CD4-positive, alpha-beta T cell (primary cell): ENCODE data around the gene VN1R2. TPM values are rescaled to one million over a fixed set of nuclear protein-coding genes. Genes with fewer than 3 reads are reported as not detected.
"Not testable (repeated sequence)": the region's sequence is repeated elsewhere in the genome, so short reads cannot be mapped to it uniquely, and the experiment has no call there.

Experiments
- ATAC-seq: fragments of 200-7000 bp; cut with Tn5 transposase; one replicate; pipeline ENCODE4 v1.10.0; 2022; ENCODE audit warnings: mild to moderate bottlenecking; ENCODE audit not compliant: poor library complexity
- CTCF ChIA-PET: fragments of 350-600 bp; sonication (Branson Sonifier 250); formaldehyde crosslinking; loops from one replicate; lab custom pipeline; 2021; ENCODE audit warnings: antibody characterized with exemption, inconsistent platforms; lab: Charles Lee
- POLR2A ChIA-PET: fragments of 350-600 bp; sonication (Branson Sonifier 250); formaldehyde crosslinking; loops from one replicate; lab custom pipeline; 2021; ENCODE audit warnings: antibody characterized with exemption, inconsistent platforms; lab: Charles Lee
- DNase-seq, 14 experiments: peaks; one replicate each; pipeline ENCODE4 v3.0.0-alpha.2; 2013 to 2020; ENCODE audit warnings: mixed read lengths in 2 of 14
- H3K27ac ChIP-seq, 2 donors: one replicate each; pipeline versions ENCODE4 v1.5.1 to v1.7.0; 2013; ENCODE audit warnings: low read length in 2 of 2, low read depth in 1 of 2, mild to moderate bottlenecking in 1 of 2
- H3K27me3 ChIP-seq, 2 experiments: 1 replicate in 1 of 2; 2 replicates in 1 of 2; pipeline versions ENCODE4 v1.6.1 to v1.7.0; 2013; ENCODE audit warnings: low read length in 2 of 2, control low read depth in 1 of 2, mild to moderate bottlenecking in 1 of 2, moderate library complexity in 1 of 2; ENCODE audit not compliant: insufficient read depth in 2 of 2, control insufficient read depth in 1 of 2
- H3K36me3 ChIP-seq: one replicate; pipeline ENCODE4 v1.6.1; 2013; ENCODE audit warnings: low read length, control low read depth; ENCODE audit not compliant: insufficient read depth
- H3K4me1 ChIP-seq: one replicate; pipeline ENCODE4 v1.6.1; 2013; ENCODE audit warnings: low read length, control low read depth; ENCODE audit not compliant: insufficient read depth
- H3K4me3 ChIP-seq: one replicate; pipeline ENCODE4 v1.5.1; 2013; ENCODE audit warnings: mild to moderate bottlenecking, low read length, moderate library complexity
- H3K9me3 ChIP-seq, 2 experiments: 1 replicate in 1 of 2; 2 replicates in 1 of 2; pipeline versions ENCODE4 v1.6.1 to v1.7.0; 2013; ENCODE audit warnings: low read length in 2 of 2, mild to moderate bottlenecking in 2 of 2, control low read depth in 1 of 2, moderate library complexity in 1 of 2; ENCODE audit not compliant: control insufficient read depth in 1 of 2, insufficient read depth in 1 of 2
- H3K27ac Mint-ChIP-seq: one replicate; pipeline ENCODE4 v1.8.0; 2020; ENCODE audit warnings: mixed read lengths
- H3K27me3 Mint-ChIP-seq: one replicate; pipeline ENCODE4 v1.8.0; 2021; ENCODE audit warnings: mixed read lengths
- H3K36me3 Mint-ChIP-seq: one replicate; pipeline ENCODE4 v1.8.0; 2021; ENCODE audit warnings: low read depth, mixed read lengths
- H3K4me1 Mint-ChIP-seq: one replicate; pipeline ENCODE4 v1.8.0; 2021; ENCODE audit warnings: low read depth, mixed read lengths
- H3K4me3 Mint-ChIP-seq: one replicate; pipeline ENCODE4 v1.8.0; 2020; ENCODE audit warnings: mild to moderate bottlenecking, mixed read lengths
- H3K9me3 Mint-ChIP-seq: one replicate; pipeline ENCODE4 v1.8.0; 2020; ENCODE audit warnings: mixed read lengths
- intact Hi-C, 2 experiments: fragments of 100-400 bp; cut with DNase I in 1 of 2; cut with micrococcal nuclease in 1 of 2; formaldehyde crosslinking; loops; one replicate each; pipeline versions ENCODE4 v1.15.1 to v1.9.0; 2023 to 2025; cut with DNase I, micrococcal nuclease
- total RNA-seq, 174 experiments: library from RNA in 2 of 174; stranded (reverse) in 2 of 174; gene quantifications; one replicate each; pipeline ENCODE4 v1.2.3 and lab custom pipeline; 2021 to 2026
- TF ChIP-seq, protein P1 (sequence below): fragments of 200-600 bp; IDR thresholded peaks from one replicate; pipeline ENCODE4 v1.8.0; 2022; ENCODE audit warnings: antibody characterized with exemption, mild to moderate bottlenecking

Gene VN1R2
- total RNA-seq, 2 experiments from 2014 or later: not detected

DNA sequence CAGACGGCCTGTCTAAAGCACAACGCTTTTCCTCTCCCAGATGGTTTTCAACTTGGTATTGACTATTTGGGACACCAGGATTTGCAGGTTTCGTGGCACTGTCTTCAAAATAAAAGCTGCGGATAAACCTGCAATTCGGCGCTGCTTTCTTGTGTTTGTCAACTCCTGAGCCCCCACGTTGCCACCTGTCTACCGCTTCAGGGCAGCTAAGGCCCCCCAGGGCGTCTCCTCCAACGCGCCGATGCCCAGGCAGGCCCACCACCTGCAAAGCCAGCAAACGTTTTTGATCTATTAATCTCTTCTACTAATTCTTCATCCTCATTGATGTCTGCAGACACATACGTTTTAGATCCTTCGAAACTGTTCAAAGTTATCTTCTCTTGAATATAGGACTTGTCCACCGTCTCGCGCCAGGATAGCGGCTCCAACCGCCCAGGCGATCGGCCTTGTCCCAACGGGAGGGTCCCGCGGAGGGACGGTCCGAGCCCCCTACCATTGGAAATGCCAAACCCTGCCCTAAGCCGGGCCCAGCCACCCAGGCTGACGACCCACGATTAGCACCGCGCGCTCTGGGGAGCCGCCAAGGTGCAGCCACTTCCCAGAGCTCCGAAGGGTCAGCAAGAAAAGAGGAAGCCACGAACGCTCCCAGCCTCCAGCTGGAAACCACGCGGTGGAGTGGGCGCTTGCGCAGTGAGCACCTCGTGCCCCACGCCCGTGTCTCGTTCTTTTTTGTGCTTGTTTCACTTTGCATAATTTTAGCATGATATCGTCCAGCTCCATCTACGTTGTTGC is 32.9 kb downstream of the VN1R2 start:
- Mint-ChIP-seq H3K36me3 (peaks cover 9% of the 10 kb centered on the region), H3K9me3 (peaks cover 14% of the 10 kb centered on the region), H3K27ac (no peak overlapping the region), H3K4me1 (no peaks in the 10 kb centered on the region), H3K4me3 (no peak overlapping the region), H3K27me3 (no peaks in the 10 kb centered on the region)
- peaks cover 36 to 47% of the 10 kb centered on the region in 2 experiments for H3K9me3 ChIP-seq
- ChIA-PET POLR2A (no interaction called here), CTCF (no interaction called here)
- H3K36me3 ChIP-seq: no peaks in the 10 kb centered on the region
- TF ChIP-seq, protein P1, sequence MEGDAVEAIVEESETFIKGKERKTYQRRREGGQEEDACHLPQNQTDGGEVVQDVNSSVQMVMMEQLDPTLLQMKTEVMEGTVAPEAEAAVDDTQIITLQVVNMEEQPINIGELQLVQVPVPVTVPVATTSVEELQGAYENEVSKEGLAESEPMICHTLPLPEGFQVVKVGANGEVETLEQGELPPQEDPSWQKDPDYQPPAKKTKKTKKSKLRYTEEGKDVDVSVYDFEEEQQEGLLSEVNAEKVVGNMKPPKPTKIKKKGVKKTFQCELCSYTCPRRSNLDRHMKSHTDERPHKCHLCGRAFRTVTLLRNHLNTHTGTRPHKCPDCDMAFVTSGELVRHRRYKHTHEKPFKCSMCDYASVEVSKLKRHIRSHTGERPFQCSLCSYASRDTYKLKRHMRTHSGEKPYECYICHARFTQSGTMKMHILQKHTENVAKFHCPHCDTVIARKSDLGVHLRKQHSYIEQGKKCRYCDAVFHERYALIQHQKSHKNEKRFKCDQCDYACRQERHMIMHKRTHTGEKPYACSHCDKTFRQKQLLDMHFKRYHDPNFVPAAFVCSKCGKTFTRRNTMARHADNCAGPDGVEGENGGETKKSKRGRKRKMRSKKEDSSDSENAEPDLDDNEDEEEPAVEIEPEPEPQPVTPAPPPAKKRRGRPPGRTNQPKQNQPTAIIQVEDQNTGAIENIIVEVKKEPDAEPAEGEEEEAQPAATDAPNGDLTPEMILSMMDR: no peak
- H3K27ac ChIP-seq: no peak overlapping the region
- H3K4me1 ChIP-seq: no peaks in the 10 kb centered on the region
- no peaks in the 10 kb centered on the region for H3K27me3 ChIP-seq
- no peak overlapping the region for H3K4me3 ChIP-seq
- intact Hi-C loops: no loop called here
- DNase-seq: no peak
- ATAC-seq: no peak

DNA sequence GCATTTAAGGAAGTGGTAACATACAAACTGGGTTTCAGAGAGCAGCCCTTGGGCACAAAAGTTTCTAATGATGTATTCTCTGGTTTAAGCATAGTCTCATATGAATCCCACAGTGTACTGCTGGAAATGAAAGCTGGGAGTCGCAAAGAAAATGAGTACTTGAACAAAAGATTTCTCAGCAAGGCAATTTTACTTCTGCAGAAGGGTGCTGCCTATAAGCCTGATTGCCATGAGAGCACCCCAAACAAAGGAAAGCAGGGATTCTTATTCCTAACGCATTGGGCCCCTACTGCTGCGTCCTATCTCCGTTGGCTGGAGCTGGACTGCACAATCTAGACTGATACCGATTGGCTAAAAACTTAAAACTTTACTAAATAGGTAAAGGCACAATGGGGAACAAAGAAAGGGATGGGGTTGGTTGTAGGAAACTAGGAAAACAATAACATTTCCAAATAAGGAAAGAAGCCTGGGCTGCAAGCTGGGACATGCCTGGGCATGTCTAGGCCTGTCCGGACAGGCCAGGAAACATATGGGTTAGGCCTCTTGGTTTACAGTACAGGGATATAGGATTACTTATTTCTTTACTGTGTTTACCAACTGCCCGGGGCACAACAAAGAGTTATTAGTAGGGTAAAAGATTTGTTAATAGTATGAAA is 36.8 kb downstream of the VN1R2 start:
- ChIA-PET POLR2A (no interaction called here), CTCF (no interaction called here)
- no peaks in the 10 kb centered on the region for H3K4me1 ChIP-seq
- no peak for ATAC-seq
- TF ChIP-seq, protein P1: no peak
- Mint-ChIP-seq H3K36me3 (peaks cover 15% of the 10 kb centered on the region), H3K4me1 (no peaks in the 10 kb centered on the region), H3K27me3 (no peaks in the 10 kb centered on the region), H3K27ac (no peak overlapping the region), H3K4me3 (no peak overlapping the region), H3K9me3 (peaks cover 17% of the 10 kb centered on the region)
- H3K27ac ChIP-seq: no peak overlapping the region
- H3K27me3 ChIP-seq: no peaks in the 10 kb centered on the region
- DNase-seq: no peak
- peaks cover 41 to 62% of the 10 kb centered on the region in 2 experiments for H3K9me3 ChIP-seq
- H3K4me3 ChIP-seq: no peak overlapping the region
- H3K36me3 ChIP-seq: no peaks in the 10 kb centered on the region
- intact Hi-C loops: no loop called here

DNA sequence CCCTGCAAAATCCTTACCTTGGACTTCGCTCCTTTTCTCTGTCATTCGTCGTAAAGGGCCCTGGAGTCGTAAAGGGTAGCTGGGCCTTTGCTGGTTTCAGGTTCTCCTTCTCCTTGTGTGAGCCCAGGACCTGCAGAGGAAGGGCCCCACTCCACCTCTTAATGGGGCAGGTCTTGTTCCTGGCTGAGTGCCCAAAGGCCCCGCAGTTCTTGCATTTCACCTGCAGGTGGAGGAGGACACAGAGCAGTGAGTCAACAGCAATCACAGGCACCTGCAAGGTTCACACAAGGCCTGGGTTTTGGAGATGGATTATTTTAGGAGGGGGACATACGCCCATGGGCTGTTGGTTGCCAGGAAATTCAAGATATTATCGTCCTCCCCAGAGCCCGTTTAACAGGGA is 43.2 kb downstream of the VN1R2 start:
- intact Hi-C loops, H3K27ac ChIP-seq, ATAC-seq, H3K27ac Mint-ChIP-seq, H3K27me3 ChIP-seq, H3K4me3 Mint-ChIP-seq, H3K4me3 ChIP-seq, H3K36me3 ChIP-seq, POLR2A ChIA-PET, H3K4me1 ChIP-seq, H3K36me3 Mint-ChIP-seq, H3K9me3 Mint-ChIP-seq, CTCF ChIA-PET, H3K4me1 Mint-ChIP-seq: not testable (repeated sequence)
- DNase-seq: peak in 3 of 14 experiments; percentile 1 to 12 (median 2)
- H3K9me3 ChIP-seq: peaks cover 5 to 42% of the 10 kb centered on the region in 2 experiments
- peaks cover 23% of the 10 kb centered on the region for H3K27me3 Mint-ChIP-seq
